Measurements from ENCODE around the gene NCKAP5L.
"Not testable (repeated sequence)": the region's sequence is repeated elsewhere in the genome, so short reads cannot be mapped to it uniquely, and the experiment has no call there.

The NCKAP5L gene

GRCh38 chr12:49864798-49865090 lies 36.5 kb upstream of the NCKAP5L start:
- TF ChIP-seq, protein P1, sequence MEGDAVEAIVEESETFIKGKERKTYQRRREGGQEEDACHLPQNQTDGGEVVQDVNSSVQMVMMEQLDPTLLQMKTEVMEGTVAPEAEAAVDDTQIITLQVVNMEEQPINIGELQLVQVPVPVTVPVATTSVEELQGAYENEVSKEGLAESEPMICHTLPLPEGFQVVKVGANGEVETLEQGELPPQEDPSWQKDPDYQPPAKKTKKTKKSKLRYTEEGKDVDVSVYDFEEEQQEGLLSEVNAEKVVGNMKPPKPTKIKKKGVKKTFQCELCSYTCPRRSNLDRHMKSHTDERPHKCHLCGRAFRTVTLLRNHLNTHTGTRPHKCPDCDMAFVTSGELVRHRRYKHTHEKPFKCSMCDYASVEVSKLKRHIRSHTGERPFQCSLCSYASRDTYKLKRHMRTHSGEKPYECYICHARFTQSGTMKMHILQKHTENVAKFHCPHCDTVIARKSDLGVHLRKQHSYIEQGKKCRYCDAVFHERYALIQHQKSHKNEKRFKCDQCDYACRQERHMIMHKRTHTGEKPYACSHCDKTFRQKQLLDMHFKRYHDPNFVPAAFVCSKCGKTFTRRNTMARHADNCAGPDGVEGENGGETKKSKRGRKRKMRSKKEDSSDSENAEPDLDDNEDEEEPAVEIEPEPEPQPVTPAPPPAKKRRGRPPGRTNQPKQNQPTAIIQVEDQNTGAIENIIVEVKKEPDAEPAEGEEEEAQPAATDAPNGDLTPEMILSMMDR (IDR thresholded peaks at IDR 0.05; ENCODE audit: low read depth, low read length, missing control alignments), result no peak
- no peak for DNase-seq (ENCODE audit: low read depth)
- no peak overlapping the region for H3K4me3 ChIP-seq (ENCODE audit: low read depth, low read length)

DNA sequence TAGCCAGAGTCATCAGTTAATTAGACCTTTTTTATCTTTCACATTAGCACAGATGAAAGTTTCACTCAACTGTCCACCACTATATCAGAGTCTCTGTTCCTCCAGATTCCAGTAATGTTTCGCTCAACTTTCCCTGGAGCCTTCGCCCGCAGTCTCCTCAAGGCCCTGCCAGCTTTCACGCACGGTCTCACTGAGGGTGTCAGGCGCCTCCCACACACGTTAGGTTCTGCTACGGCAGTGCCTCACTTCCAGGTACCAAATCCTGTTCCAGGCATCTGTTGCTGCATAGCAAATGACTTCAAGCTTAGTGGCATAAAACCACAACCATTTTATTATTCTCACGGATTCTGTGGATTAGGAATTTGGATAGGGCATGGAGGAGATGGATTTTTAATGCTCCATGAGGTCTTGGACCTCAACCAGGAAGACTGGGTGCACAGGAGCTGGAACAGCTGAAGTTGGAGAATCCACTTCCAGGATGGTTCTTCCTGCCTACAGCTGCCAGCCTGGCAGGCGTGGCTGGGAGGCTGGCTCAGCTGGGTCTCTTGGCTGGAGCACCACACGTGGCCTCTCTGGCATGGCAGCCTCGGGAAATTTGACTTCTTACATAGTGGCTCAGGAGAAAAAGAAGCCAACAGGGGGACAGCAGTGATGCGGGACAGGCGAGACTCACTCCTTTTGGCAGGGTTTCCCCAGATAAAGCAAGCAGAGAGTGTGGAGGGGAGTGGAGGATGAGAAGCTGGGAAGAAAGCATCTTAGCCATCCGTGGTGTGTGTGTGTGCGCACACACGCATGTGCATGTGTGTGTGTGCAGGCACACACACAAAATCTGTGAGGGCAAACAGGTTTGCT lies 36.0 kb upstream of the NCKAP5L start:
- no peak for DNase-seq (ENCODE audit: low read depth)
- TF ChIP-seq, protein P1 (IDR thresholded peaks at IDR 0.05; ENCODE audit: low read depth, low read length, missing control alignments), result no peak
- no peak overlapping the region for H3K4me3 ChIP-seq (ENCODE audit: low read depth, low read length)

DNA sequence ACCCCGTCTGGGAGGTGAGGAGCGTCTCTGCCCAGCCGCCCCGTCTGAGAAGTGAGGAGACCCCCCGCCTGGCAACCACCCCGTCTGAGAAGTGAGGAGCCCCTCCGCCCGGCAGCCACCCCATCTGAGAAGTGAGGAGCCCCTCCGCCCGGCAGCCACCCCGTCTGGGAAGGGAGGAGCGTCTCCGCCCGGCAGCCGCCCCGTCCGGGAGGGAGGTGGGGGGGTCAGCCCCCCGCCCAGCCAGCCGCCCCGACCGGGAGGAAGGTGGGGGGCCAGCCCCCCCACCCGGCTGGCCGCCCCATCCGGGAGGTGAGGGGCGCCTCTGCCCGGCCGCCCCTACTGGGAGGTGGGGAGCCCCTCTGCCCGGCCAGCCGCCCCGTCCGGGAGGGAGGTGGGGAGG lies 32.7 kb upstream of the NCKAP5L start:
- DNase-seq (ENCODE audit: low read depth); H3K4me3 ChIP-seq (ENCODE audit: low read depth, low read length): not testable (repeated sequence)

GRCh38 chr12:49855890-49856289 lies 27.7 kb upstream of the NCKAP5L start:
- DNase-seq (ENCODE audit: low read depth); H3K4me3 ChIP-seq (ENCODE audit: low read depth, low read length): not testable (repeated sequence)

DNA sequence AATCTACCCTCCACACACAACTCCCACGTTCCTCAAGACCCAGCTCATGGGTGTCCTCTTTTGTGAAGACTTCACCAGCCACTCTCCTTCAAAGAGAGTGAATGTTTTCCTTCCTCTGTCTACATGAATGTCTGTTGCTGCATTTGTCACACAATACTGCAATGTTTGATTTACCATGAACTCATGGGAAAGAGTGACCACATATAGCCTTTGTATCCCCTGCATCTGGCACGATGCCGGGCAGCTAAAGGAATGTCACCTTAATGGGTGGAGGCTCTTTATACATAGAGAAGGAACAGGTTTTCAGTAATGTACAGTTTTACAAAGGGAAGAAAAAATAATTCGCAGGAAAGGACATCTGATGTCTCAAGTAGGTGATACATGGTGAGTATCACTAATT lies 26.8 kb upstream of the NCKAP5L start:
- no peak overlapping the region for H3K4me3 ChIP-seq (ENCODE audit: low read depth, low read length)
- TF ChIP-seq, protein P1 (IDR thresholded peaks at IDR 0.05; ENCODE audit: low read depth, low read length, missing control alignments), result no peak
- no peak for DNase-seq (ENCODE audit: low read depth)

GRCh38 chr12:49853671-49854070 lies 25.5 kb upstream of the NCKAP5L start:
- no peak overlapping the region for H3K4me3 ChIP-seq (ENCODE audit: low read depth, low read length)
- DNase-seq (ENCODE audit: low read depth), result no peak
- TF ChIP-seq, protein P1 (IDR thresholded peaks at IDR 0.05; ENCODE audit: low read depth, low read length, missing control alignments), result no peak

DNA sequence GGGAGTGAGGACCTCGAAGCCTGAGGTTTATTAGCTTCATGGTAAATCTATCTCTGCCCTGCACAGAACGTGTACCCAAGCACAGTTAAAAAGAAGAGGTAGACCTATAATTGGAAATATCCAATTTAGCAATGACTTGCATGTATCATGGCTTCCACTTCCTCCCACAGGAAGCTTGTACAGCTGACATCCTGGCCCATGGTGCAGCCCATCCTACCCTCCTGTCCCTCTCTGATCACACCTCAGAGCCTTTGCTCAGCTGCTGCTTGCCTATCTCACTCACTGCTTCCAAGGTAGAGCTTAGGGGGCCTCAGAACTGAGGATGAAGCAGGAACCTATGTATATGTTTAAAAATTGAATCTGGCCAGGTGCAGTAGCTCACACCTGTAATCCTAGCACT lies 18.9 kb upstream of the NCKAP5L start:
- TF ChIP-seq, protein P1 (IDR thresholded peaks at IDR 0.05; ENCODE audit: low read depth, low read length, missing control alignments), result no peak
- no peak overlapping the region for H3K4me3 ChIP-seq (ENCODE audit: low read depth, low read length)
- DNase-seq (ENCODE audit: low read depth), result no peak

DNA sequence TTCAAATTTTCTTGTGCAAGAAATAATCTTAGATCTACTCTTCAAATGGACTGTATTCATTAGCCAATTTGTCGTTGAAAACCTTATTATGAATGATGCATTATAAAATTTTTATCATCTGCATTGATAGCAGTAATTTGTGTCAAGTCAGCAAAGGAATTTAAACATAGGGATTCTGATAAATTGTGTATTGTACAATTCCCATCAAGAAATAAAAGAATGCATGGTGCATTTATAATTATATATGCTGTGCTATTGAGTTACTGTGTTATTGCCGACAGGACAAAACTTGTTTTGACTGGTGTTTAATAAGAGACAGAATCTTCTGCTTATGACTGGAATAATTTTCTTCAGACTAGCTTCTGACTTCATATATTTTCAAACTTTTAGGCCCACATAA lies 17.8 kb upstream of the NCKAP5L start:
- TF ChIP-seq, protein P1 (IDR thresholded peaks at IDR 0.05; ENCODE audit: low read depth, low read length, missing control alignments), result no peak
- H3K4me3 ChIP-seq (ENCODE audit: low read depth, low read length), result no peak overlapping the region
- DNase-seq (ENCODE audit: low read depth), result no peak

Data from GM12864 (cell line).